ENCODE data around the gene ZSCAN18.

DNA sequence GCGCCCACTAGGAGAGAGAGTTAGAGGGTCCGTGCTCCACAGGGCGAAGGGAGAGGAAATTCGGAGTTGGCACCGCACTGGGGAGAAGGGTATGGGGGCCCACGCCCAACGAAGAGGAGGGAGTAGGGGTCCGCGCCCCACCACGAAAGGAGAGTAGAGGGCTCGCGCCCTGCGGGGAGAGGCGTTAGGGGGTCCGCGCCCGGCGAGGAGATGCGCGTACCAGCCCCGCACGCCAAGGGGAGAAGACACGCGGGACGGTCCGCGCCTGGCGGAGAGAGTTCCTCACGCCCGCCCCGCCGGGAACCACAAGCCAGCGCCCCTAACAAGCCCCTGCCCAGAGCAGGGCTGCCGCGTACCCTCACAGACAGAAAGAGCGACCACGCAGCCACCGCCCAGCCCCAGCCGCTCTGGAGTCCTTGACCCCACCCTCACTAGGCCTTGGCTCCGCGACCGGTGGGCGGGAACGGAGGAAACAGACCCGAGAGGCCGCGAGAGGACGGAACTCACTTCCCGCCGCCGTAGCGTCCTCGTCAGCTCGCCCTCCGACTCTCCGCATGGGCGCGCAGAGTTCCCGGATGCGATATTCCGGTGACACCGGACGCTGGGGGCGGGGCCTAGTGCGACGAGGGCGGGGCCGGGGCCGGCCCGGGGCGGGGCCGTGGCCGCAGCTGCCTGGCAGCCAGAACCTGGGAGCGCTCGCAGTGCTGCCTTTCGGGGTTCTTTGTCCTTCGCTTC is 20.0 kb upstream of the ZSCAN18 start:
- TF ChIP-seq, protein P1, sequence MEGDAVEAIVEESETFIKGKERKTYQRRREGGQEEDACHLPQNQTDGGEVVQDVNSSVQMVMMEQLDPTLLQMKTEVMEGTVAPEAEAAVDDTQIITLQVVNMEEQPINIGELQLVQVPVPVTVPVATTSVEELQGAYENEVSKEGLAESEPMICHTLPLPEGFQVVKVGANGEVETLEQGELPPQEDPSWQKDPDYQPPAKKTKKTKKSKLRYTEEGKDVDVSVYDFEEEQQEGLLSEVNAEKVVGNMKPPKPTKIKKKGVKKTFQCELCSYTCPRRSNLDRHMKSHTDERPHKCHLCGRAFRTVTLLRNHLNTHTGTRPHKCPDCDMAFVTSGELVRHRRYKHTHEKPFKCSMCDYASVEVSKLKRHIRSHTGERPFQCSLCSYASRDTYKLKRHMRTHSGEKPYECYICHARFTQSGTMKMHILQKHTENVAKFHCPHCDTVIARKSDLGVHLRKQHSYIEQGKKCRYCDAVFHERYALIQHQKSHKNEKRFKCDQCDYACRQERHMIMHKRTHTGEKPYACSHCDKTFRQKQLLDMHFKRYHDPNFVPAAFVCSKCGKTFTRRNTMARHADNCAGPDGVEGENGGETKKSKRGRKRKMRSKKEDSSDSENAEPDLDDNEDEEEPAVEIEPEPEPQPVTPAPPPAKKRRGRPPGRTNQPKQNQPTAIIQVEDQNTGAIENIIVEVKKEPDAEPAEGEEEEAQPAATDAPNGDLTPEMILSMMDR (IDR thresholded peaks at IDR 0.05; ENCODE audit: extremely low read depth in 1 of 2, insufficient read depth in 1 of 2, low read depth in 1 of 2, low read length in 2 of 2): no peak
- TF ChIP-seq, protein P2, sequence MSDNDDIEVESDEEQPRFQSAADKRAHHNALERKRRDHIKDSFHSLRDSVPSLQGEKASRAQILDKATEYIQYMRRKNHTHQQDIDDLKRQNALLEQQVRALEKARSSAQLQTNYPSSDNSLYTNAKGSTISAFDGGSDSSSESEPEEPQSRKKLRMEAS (IDR thresholded peaks at IDR 0.05; ENCODE audit: insufficient read depth, insufficient read length): no peak
- TF ChIP-seq EZH2 (IDR thresholded peaks at IDR 0.05; ENCODE audit: borderline replicate concordance, low read depth, low read length, severe bottlenecking) (no peak), MYC (IDR thresholded peaks at IDR 0.05; ENCODE audit: low read depth, low read length) (no peak)
